Spleen (tissue), 11 donors: Measurements from ENCODE around the gene BCAR1. TPM values are rescaled to one million over a fixed set of nuclear protein-coding genes. Genes with fewer than 3 reads are reported as not detected.

ENCODE experiments used
- DNase-seq: peaks from one replicate; pipeline ENCODE4 v3.0.0-alpha.2; 2020
- H3K27ac ChIP-seq, 8 donors: fragments of 200-600 bp; sonication (generic) in 7 of 8; 1 replicate in 4 of 8; 2 replicates in 4 of 8; pipeline versions ENCODE4 v1.5.0 to v1.8.0; 2016 to 2021; ENCODE audit warnings: inconsistent platforms in 4 of 8, mild to moderate bottlenecking in 4 of 8, moderate library complexity in 1 of 8
- H3K27me3 ChIP-seq, 7 donors: fragments of 200-600 bp; sonication (generic) in 6 of 7; replicated peaks in 1 of 7; 1 replicate in 4 of 7; 2 replicates in 3 of 7; pipeline versions ENCODE4 v1.5.0 to v1.8.0; 2016 to 2021; ENCODE audit warnings: inconsistent platforms in 3 of 7, mild to moderate bottlenecking in 1 of 7
- H3K36me3 ChIP-seq, 6 donors: fragments of 200-600 bp; sonication (generic) in 5 of 6; 1 replicate in 4 of 6; 2 replicates in 2 of 6; pipeline versions ENCODE4 v1.5.0 to v1.8.0; 2016 to 2021; ENCODE audit warnings: inconsistent platforms in 2 of 6
- H3K4me1 ChIP-seq, 6 donors: fragments of 200-600 bp; sonication (generic) in 5 of 6; 1 replicate in 3 of 6; 2 replicates in 3 of 6; pipeline versions ENCODE4 v1.5.0 to v1.8.0; 2016 to 2021; ENCODE audit warnings: inconsistent platforms in 3 of 6
- H3K4me3 ChIP-seq, 8 donors: fragments of 200-600 bp; sonication (generic) in 7 of 8; 1 replicate in 4 of 8; 2 replicates in 4 of 8; pipeline versions ENCODE4 v1.5.0 to v1.8.0; 2016 to 2021; ENCODE audit warnings: inconsistent platforms in 4 of 8, mild to moderate bottlenecking in 4 of 8, moderate library complexity in 2 of 8
- H3K9me3 ChIP-seq, 8 donors: fragments of 200-600 bp; sonication (generic) in 7 of 8; 1 replicate in 4 of 8; 2 replicates in 4 of 8; pipeline versions ENCODE4 v1.5.0 to v1.8.0; 2016 to 2021; ENCODE audit warnings: inconsistent platforms in 4 of 8
- CTCF ChIP-seq, 11 experiments: fragments of 200-600 bp in 7 of 11; fragments of 450-650 bp in 4 of 11; sonication (generic) in 4 of 11; IDR thresholded peaks in 8 of 11; conservative IDR thresholded peaks in 3 of 11; 1 replicate in 7 of 11; 2 replicates in 4 of 11; pipeline versions ENCODE4 v1.4.0 to v1.8.0; 2016 to 2021; ENCODE audit warnings: antibody characterized with exemption in 11 of 11, inconsistent platforms in 4 of 11, mild to moderate bottlenecking in 1 of 11
- POLR2A ChIP-seq, 3 donors: fragments of 450-650 bp; IDR thresholded peaks; one replicate each; pipeline ENCODE4 v1.5.1; 2017; ENCODE audit warnings: antibody characterized with exemption in 3 of 3, mild to moderate bottlenecking in 1 of 3
- POLR2AphosphoS5 ChIP-seq, 3 donors: sonication (generic); formaldehyde crosslinking; IDR thresholded peaks; one replicate each; pipeline ENCODE4 v1.5.1; 2017; ENCODE audit warnings: antibody characterized with exemption in 3 of 3
- WGBS, 5 donors: extraction: QIAGEN DNeasy Blood & Tissue Kit in 3 of 5; methylation state at CpG; one replicate each; pipeline versions ENCODE4 v1.1.5 to v1.1.7; 2013 to 2018; 5-methylcytosine and 5-hydroxymethylcytosine counted together
- intact Hi-C: fragments of 100-400 bp; cut with DNase I; formaldehyde crosslinking; loops from one replicate; pipeline ENCODE4 v1.15.0; 2023; ENCODE audit warnings: low total_unique reads
- polyA plus RNA-seq, 3 donors: library from polyadenylated mRNA; stranded (reverse); fragments of 200-250 nt; gene quantifications; one replicate each; pipeline ENCODE4 v1.2.1, GENCODE V29; 2013
- total RNA-seq, 7 donors: library from RNA; depleted of rRNA in 3 of 7; stranded (reverse); fragments of >200 nt in 3 of 7; fragmentation: NEBNext Ultra II Directional in 4 of 7; extraction: Animal tissue kit (Norgen Biotek cat#: 25700) in 4 of 7; gene quantifications; one replicate each; pipeline versions ENCODE4 v1.1.0 to v1.2.1, GENCODE V29; 2016 to 2021
- donor health status: healthy with polysubstance abuse.
- donor health status: DM: no; HTN: no; CAD: no; lungs with moderate emphysema.
- donor health status: DM: no; HTN: no; CAD: no.
- donor health status: Bipolar disorder and iron deficiency.
- donor health status: healthy.
- donor health status: DM: no; HTN: no; CAD: no.
- donor health status: DM: yes; HTN: yes; CAD: no.

The BCAR1 gene
- total and polyA plus RNA-seq, 10 donors: 14.6 to 164 (median 71.9) TPM

GRCh38 chr16:75249441-75249840 lies 2.0 kb downstream of the BCAR1 start:
- no peak for DNase-seq
- peaks cover 0 to 96% (median 36%) of the 10 kb centered on the region in 7 donors for H3K27me3 ChIP-seq
- peak overlapping the region in 7 of 8 donors; percentile 21 to 74 (median 56) for H3K4me3 ChIP-seq
- peaks cover 46 to 99% (median 88%) of the 10 kb centered on the region in 6 donors for H3K4me1 ChIP-seq
- H3K36me3 ChIP-seq: no peaks in the 10 kb centered on the region
- WGBS, 5 donors: 52 to 72% (median 67%) methylated on average over 5 of the region's 5 CpGs
- intact Hi-C loops: no loop called here
- TF ChIP-seq CTCF (IDR thresholded peaks at IDR 0.05 in 8 of 11, conservative IDR thresholded peaks at IDR 0.05 in 3 of 11) (no peak), POLR2A (IDR thresholded peaks at IDR 0.05) (no peak), POLR2AphosphoS5 (IDR thresholded peaks at IDR 0.05) (no peak)
- no peaks in the 10 kb centered on the region for H3K9me3 ChIP-seq
- peak overlapping the region in 7 of 8 donors; percentile 79 to 91 (median 89) for H3K27ac ChIP-seq

- H3K4me1 ChIP-seq: peaks cover 46 to 99% (median 89%) of the 10 kb centered on the region in 6 donors
- no peak for DNase-seq
- H3K4me3 ChIP-seq: peak overlapping the region in 7 of 8 donors; percentile 21 to 74 (median 56)
- intact Hi-C loops: no loop called here
- H3K9me3 ChIP-seq: no peaks in the 10 kb centered on the region
- H3K27me3 ChIP-seq: peaks cover 0 to 96% (median 36%) of the 10 kb centered on the region in 7 donors
- WGBS, 5 donors: 59 to 76% (median 63%) methylated on average over 17 of the region's 17 CpGs
- no peaks in the 10 kb centered on the region for H3K36me3 ChIP-seq
- no peak for TF ChIP-seq POLR2AphosphoS5 (IDR thresholded peaks at IDR 0.05)
- TF ChIP-seq POLR2A (IDR thresholded peaks at IDR 0.05): no peak
- TF ChIP-seq CTCF (IDR thresholded peaks at IDR 0.05 in 8 of 11, conservative IDR thresholded peaks at IDR 0.05 in 3 of 11): no peak
- H3K27ac ChIP-seq: peak overlapping the region; percentile 19 to 91 (median 88)
Measured at GRCh38 chr16:75248536-75249380, 2.7 kb downstream of the BCAR1 start.

GRCh38 chr16:75248142-75248535 lies 3.3 kb downstream of the BCAR1 start:
- peaks cover 0 to 93% (median 30%) of the 10 kb centered on the region in 7 donors for H3K27me3 ChIP-seq
- H3K9me3 ChIP-seq: no peaks in the 10 kb centered on the region
- WGBS, 5 donors: 39 to 56% (median 50%) methylated on average over 13 of the region's 13 CpGs
- no peak for DNase-seq
- TF ChIP-seq CTCF (IDR thresholded peaks at IDR 0.05 in 8 of 11, conservative IDR thresholded peaks at IDR 0.05 in 3 of 11): no peak
- no peak for TF ChIP-seq POLR2AphosphoS5 (IDR thresholded peaks at IDR 0.05)
- no peak for TF ChIP-seq POLR2A (IDR thresholded peaks at IDR 0.05)
- intact Hi-C loops: no loop called here
- H3K4me1 ChIP-seq: peaks cover 44 to 99% (median 87%) of the 10 kb centered on the region in 6 donors
- peaks cover 0 to under 1% (median 0%) of the 10 kb centered on the region in 6 donors for H3K36me3 ChIP-seq
- H3K27ac ChIP-seq: peak overlapping the region; percentile 19 to 91 (median 84)
- peak overlapping the region in 3 of 8 donors; percentile 56 to 74 (median 61) for H3K4me3 ChIP-seq

- Histone ChIP-seq H3K27ac (peak overlapping the region in 7 of 8 donors; percentile 79 to 91 (median 86)), H3K9me3 (no peaks in the 10 kb centered on the region), H3K4me1 (peaks cover 35 to 96% (median 81%) of the 10 kb centered on the region in 6 donors), H3K27me3 (peaks cover 0 to 90% (median 26%) of the 10 kb centered on the region in 7 donors), H3K4me3 (no peak overlapping the region), H3K36me3 (peaks cover 0 to 9% (median 1%) of the 10 kb centered on the region in 6 donors)
- 54 to 82% (median 71%) methylated on average over 11 to 13 of the region's 13 CpGs for WGBS, 5 donors
- DNase-seq: no peak
- intact Hi-C loops: no loop called here
- TF ChIP-seq POLR2A (IDR thresholded peaks at IDR 0.05) (no peak), POLR2AphosphoS5 (IDR thresholded peaks at IDR 0.05) (peak in 2 of 3 donors; percentile 28 to 29), CTCF (IDR thresholded peaks at IDR 0.05 in 8 of 11, conservative IDR thresholded peaks at IDR 0.05 in 3 of 11) (no peak)
Measured at GRCh38 chr16:75247249-75247648, 4.2 kb downstream of the BCAR1 start.
